ENCODE results near the gene SDK2.

The SDK2 gene

DNA sequence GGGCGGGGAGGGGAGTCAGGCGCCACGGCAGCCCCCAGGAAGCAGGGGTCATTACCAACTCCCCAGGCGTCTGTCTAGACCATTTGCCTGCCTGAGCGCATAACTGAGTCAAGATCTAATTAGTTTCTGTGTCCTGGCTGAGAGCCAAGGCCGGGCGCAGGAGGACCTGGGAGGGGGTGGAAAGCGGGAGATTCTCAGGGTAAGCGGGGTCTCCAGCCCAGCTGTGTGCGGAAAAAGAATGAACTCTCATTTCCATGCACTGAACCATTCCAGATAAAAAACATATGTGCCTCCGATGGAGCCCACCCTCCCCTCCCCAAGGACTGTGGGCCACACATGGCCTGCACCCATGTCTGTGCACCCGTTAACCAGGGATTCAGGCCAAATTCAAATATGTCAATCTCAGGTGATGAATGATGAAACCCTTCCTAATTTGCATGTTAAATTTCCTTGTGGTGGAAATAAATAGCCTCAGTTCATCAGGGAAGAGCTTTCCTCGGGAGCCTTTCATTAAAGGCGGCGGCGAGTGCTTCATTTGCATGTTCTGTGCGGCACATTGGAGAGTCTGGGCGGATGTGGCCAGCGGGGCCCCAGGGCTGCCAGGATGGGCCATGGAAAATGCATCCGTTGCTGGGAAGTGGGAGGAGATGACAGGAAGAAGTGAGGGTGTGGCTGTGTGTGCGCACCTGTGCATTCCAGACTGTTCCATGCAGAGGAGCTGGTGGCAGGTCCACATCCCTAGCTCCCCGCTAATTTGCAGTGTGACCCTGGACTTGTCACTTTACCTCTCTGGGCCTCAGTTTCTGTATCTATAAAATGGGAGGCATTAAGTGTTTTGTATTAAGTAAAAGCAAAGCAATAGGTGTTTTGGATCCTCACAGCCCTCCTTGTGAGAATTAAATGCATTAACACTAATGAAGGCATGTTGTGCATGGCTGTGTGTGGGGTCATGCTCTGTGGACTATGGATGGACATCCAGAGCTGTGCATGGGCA is 151.1 kb downstream of the SDK2 start:
- no peak for FAIRE-seq
- TF ChIP-seq SPI1 (IDR thresholded peaks at IDR 0.05; ENCODE audit: low read depth, low read length) (no peak), TAF1 (IDR thresholded peaks at IDR 0.05; ENCODE audit: low read depth, low read length) (no peak), POLR2AphosphoS5 (IDR thresholded peaks at IDR 0.05; ENCODE audit: low read depth, low read length) (no peak), POU2F2 (IDR thresholded peaks at IDR 0.05; ENCODE audit: low read depth, low read length) (no peak), PAX5 (IDR thresholded peaks at IDR 0.05; ENCODE audit: insufficient read depth, low read length, severe bottlenecking) (no peak), POLR2A (IDR thresholded peaks at IDR 0.05; ENCODE audit: low read depth, low read length) (no peak)
- no peak for DNase-seq (ENCODE audit: insufficient read length, low spot score)

DNA sequence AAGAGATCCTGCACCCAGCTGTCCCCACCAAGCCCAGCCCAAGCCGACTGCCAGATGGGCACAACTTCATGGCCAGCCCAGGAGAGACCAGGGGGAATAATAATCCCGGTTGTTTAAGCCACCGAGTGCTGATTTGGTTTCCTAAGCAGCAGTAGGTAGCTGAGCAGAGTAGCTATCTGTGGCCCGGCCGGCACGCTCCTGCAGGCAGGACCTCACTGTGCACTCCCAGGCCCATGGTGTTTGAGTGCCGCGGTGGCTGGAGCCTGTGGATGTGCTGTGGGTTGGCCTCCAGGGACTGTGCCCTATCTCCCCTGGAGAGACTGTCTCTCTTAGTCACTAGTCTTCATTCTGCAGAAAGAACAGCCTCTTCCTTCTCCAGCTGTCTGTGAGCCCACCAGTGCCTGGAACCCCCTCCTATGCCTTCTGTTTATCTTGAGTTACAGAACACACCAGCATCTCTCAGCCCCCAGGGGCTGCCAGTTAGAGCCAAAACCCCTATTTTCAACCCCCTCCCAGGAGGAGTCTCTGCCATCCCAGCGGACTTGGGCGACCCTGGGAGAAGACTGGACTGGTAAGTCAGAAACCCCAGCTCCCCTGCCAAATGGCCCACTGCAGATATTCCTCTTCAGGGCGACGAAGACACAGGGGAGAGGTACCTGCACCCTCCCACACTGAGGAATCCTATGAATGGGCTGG is 152.0 kb downstream of the SDK2 start:
- DNase-seq (ENCODE audit: insufficient read length, low spot score) (no peak), FAIRE-seq (no peak)
- TF ChIP-seq POLR2A (IDR thresholded peaks at IDR 0.05; ENCODE audit: low read depth, low read length) (no peak), POLR2AphosphoS5 (IDR thresholded peaks at IDR 0.05; ENCODE audit: low read depth, low read length) (no peak), PAX5 (IDR thresholded peaks at IDR 0.05; ENCODE audit: insufficient read depth, low read length, severe bottlenecking) (no peak), SPI1 (IDR thresholded peaks at IDR 0.05; ENCODE audit: low read depth, low read length) (no peak), POU2F2 (IDR thresholded peaks at IDR 0.05; ENCODE audit: low read depth, low read length) (no peak), TAF1 (IDR thresholded peaks at IDR 0.05; ENCODE audit: low read depth, low read length) (no peak)

DNA sequence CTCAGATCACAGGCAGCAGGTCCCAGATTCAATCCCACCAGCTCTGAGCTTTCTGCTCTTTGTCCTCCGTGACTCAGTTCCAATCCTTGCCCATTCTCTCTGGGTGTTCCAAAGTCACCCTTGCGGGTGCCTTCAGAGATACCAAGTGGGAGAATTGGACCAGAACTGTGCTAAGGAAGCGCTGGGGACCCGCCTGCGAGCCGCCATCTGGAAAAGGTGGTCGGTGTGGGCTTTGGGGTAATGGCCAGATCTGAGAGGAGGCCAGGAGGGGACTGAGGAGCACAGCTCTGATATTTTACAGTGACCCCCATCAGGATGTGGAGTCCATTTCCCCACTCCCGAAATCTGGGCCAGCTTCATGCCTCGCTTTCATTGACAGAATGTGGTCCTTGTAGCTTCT is 152.6 kb downstream of the SDK2 start:
- no peak for FAIRE-seq

GRCh38 chr17:73490851-73491250 is 153.4 kb downstream of the SDK2 start:
- TF ChIP-seq PAX5 (IDR thresholded peaks at IDR 0.05; ENCODE audit: insufficient read depth, low read length, severe bottlenecking): no peak
- no peak for TF ChIP-seq POLR2A (IDR thresholded peaks at IDR 0.05; ENCODE audit: low read depth, low read length)
- TF ChIP-seq SPI1 (IDR thresholded peaks at IDR 0.05; ENCODE audit: low read depth, low read length): no peak
- TF ChIP-seq POU2F2 (IDR thresholded peaks at IDR 0.05; ENCODE audit: low read depth, low read length): no peak
- TF ChIP-seq TAF1 (IDR thresholded peaks at IDR 0.05; ENCODE audit: low read depth, low read length): no peak
- TF ChIP-seq POLR2AphosphoS5 (IDR thresholded peaks at IDR 0.05; ENCODE audit: low read depth, low read length): no peak
- DNase-seq (ENCODE audit: insufficient read length, low spot score) (no peak), FAIRE-seq (no peak)

More for the DNA sequence above, 152.6 kb downstream of the SDK2 start:
- TF ChIP-seq POLR2AphosphoS5 (IDR thresholded peaks at IDR 0.05; ENCODE audit: low read depth, low read length) (no peak), POLR2A (IDR thresholded peaks at IDR 0.05; ENCODE audit: low read depth, low read length) (no peak), TAF1 (IDR thresholded peaks at IDR 0.05; ENCODE audit: low read depth, low read length) (no peak), PAX5 (IDR thresholded peaks at IDR 0.05; ENCODE audit: insufficient read depth, low read length, severe bottlenecking) (no peak), SPI1 (IDR thresholded peaks at IDR 0.05; ENCODE audit: low read depth, low read length) (no peak), POU2F2 (IDR thresholded peaks at IDR 0.05; ENCODE audit: low read depth, low read length) (no peak)
- DNase-seq (ENCODE audit: insufficient read length, low spot score): no peak

DNA sequence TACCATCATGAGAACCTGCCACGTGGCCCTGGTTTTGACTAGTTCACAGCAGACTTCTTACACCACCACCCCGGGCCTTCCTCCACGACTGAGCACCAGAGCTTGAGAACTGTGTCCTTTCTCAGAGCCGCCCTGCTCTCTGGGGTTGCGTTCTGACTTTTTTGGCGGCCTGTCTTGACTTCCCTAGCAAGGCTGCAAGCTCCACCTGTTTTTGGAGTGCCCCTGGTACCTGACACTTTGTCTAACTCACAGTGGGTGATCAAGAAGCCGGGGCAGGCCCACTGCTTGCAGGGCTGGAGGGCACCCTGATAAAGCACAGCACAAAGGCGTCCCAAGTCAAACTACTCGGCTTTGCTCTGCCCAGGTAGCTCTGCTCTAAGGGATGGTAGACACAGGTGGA is 154.3 kb downstream of the SDK2 start:
- FAIRE-seq (no peak), DNase-seq (ENCODE audit: insufficient read length, low spot score) (no peak)
- TF ChIP-seq POLR2AphosphoS5 (IDR thresholded peaks at IDR 0.05; ENCODE audit: low read depth, low read length): no peak
- no peak for TF ChIP-seq POLR2A (IDR thresholded peaks at IDR 0.05; ENCODE audit: low read depth, low read length)
- TF ChIP-seq TAF1 (IDR thresholded peaks at IDR 0.05; ENCODE audit: low read depth, low read length): no peak
- no peak for TF ChIP-seq POU2F2 (IDR thresholded peaks at IDR 0.05; ENCODE audit: low read depth, low read length)
- TF ChIP-seq SPI1 (IDR thresholded peaks at IDR 0.05; ENCODE audit: low read depth, low read length): no peak
- no peak for TF ChIP-seq PAX5 (IDR thresholded peaks at IDR 0.05; ENCODE audit: insufficient read depth, low read length, severe bottlenecking)

DNA sequence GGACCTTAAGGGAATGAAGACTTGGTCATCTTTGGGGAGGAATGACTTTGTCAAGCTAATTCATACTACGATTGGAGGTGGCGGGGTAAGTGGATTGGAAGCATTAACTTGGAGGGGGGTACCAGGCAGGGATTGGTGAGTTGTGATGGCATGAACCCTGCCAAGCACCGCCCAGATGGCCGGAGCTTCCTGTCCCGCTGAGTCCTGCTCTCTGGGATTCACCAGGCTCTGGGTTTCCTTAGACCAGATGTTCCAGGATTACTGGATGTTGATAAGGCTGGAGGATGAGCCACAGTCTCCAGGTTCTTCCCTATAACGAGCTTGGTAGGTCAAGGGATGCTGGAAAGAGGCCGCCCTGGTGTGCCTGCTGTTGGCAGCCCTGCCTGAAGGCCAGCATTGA is 154.9 kb downstream of the SDK2 start:
- no peak for TF ChIP-seq POLR2AphosphoS5 (IDR thresholded peaks at IDR 0.05; ENCODE audit: low read depth, low read length)
- TF ChIP-seq POU2F2 (IDR thresholded peaks at IDR 0.05; ENCODE audit: low read depth, low read length): no peak
- no peak for TF ChIP-seq POLR2A (IDR thresholded peaks at IDR 0.05; ENCODE audit: low read depth, low read length)
- no peak for TF ChIP-seq PAX5 (IDR thresholded peaks at IDR 0.05; ENCODE audit: insufficient read depth, low read length, severe bottlenecking)
- no peak for TF ChIP-seq TAF1 (IDR thresholded peaks at IDR 0.05; ENCODE audit: low read depth, low read length)
- TF ChIP-seq SPI1 (IDR thresholded peaks at IDR 0.05; ENCODE audit: low read depth, low read length): no peak
- DNase-seq (ENCODE audit: insufficient read length, low spot score) (no peak), FAIRE-seq (no peak)

DNA sequence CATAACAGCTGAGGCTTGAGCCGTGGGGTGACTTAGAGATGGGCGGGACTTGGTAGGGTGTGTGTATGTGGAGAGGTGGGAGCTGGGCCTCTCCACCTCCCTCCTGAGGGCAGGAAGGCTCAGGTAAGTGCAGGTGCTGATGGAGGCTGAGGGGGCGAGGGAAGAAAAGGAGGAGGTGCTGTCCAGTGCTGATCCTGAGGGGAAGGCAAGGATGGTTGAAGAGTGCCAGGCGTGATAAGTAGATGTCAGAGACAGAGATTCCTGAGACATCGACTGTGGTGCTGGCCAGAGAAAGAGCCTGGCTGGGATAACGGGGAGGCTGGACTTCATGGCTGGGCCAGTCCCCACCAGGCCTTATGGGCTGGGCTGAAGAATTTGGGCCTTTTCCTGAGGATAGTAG is 159.1 kb downstream of the SDK2 start:
- DNase-seq (ENCODE audit: insufficient read length, low spot score) (no peak), FAIRE-seq (no peak)
- no peak for TF ChIP-seq POLR2A (IDR thresholded peaks at IDR 0.05; ENCODE audit: low read depth, low read length)
- TF ChIP-seq TAF1 (IDR thresholded peaks at IDR 0.05; ENCODE audit: low read depth, low read length): no peak
- TF ChIP-seq POLR2AphosphoS5 (IDR thresholded peaks at IDR 0.05; ENCODE audit: low read depth, low read length): no peak
- TF ChIP-seq PAX5 (IDR thresholded peaks at IDR 0.05; ENCODE audit: insufficient read depth, low read length, severe bottlenecking): no peak
- TF ChIP-seq SPI1 (IDR thresholded peaks at IDR 0.05; ENCODE audit: low read depth, low read length): no peak
- TF ChIP-seq POU2F2 (IDR thresholded peaks at IDR 0.05; ENCODE audit: low read depth, low read length): no peak

- TF ChIP-seq PAX5 (IDR thresholded peaks at IDR 0.05; ENCODE audit: insufficient read depth, low read length, severe bottlenecking) (no peak), POLR2AphosphoS5 (IDR thresholded peaks at IDR 0.05; ENCODE audit: low read depth, low read length) (no peak), POU2F2 (IDR thresholded peaks at IDR 0.05; ENCODE audit: low read depth, low read length) (no peak), SPI1 (IDR thresholded peaks at IDR 0.05; ENCODE audit: low read depth, low read length) (no peak), POLR2A (IDR thresholded peaks at IDR 0.05; ENCODE audit: low read depth, low read length) (no peak), TAF1 (IDR thresholded peaks at IDR 0.05; ENCODE audit: low read depth, low read length) (no peak)
- DNase-seq (ENCODE audit: insufficient read length, low spot score) (no peak), FAIRE-seq (no peak)
Observed at GRCh38 chr17:73482894-73483293, 161.4 kb downstream of the SDK2 start.

GRCh38 chr17:73482251-73482716 is 162.0 kb downstream of the SDK2 start:
- DNase-seq (ENCODE audit: insufficient read length, low spot score): no peak
- FAIRE-seq: no peak
- TF ChIP-seq PAX5 (IDR thresholded peaks at IDR 0.05; ENCODE audit: insufficient read depth, low read length, severe bottlenecking) (no peak), POLR2AphosphoS5 (IDR thresholded peaks at IDR 0.05; ENCODE audit: low read depth, low read length) (no peak), POLR2A (IDR thresholded peaks at IDR 0.05; ENCODE audit: low read depth, low read length) (no peak), POU2F2 (IDR thresholded peaks at IDR 0.05; ENCODE audit: low read depth, low read length) (no peak), TAF1 (IDR thresholded peaks at IDR 0.05; ENCODE audit: low read depth, low read length) (no peak), SPI1 (IDR thresholded peaks at IDR 0.05; ENCODE audit: low read depth, low read length) (no peak)
